ENCODE results near the gene PPP6R1.
A peak's percentile ranks its signal among the peaks of the same experiment; 100 is the strongest.

The PPP6R1 gene, protein sequence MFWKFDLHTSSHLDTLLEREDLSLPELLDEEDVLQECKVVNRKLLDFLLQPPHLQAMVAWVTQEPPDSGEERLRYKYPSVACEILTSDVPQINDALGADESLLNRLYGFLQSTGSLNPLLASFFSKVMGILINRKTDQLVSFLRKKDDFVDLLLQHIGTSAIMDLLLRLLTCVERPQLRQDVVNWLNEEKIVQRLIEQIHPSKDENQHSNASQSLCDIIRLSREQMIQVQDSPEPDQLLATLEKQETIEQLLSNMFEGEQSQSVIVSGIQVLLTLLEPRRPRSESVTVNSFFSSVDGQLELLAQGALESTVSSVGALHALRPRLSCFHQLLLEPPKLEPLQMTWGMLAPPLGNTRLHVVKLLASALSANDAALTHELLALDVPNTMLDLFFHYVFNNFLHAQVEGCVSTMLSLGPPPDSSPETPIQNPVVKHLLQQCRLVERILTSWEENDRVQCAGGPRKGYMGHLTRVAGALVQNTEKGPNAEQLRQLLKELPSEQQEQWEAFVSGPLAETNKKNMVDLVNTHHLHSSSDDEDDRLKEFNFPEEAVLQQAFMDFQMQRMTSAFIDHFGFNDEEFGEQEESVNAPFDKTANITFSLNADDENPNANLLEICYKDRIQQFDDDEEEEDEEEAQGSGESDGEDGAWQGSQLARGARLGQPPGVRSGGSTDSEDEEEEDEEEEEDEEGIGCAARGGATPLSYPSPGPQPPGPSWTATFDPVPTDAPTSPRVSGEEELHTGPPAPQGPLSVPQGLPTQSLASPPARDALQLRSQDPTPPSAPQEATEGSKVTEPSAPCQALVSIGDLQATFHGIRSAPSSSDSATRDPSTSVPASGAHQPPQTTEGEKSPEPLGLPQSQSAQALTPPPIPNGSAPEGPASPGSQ

DNA sequence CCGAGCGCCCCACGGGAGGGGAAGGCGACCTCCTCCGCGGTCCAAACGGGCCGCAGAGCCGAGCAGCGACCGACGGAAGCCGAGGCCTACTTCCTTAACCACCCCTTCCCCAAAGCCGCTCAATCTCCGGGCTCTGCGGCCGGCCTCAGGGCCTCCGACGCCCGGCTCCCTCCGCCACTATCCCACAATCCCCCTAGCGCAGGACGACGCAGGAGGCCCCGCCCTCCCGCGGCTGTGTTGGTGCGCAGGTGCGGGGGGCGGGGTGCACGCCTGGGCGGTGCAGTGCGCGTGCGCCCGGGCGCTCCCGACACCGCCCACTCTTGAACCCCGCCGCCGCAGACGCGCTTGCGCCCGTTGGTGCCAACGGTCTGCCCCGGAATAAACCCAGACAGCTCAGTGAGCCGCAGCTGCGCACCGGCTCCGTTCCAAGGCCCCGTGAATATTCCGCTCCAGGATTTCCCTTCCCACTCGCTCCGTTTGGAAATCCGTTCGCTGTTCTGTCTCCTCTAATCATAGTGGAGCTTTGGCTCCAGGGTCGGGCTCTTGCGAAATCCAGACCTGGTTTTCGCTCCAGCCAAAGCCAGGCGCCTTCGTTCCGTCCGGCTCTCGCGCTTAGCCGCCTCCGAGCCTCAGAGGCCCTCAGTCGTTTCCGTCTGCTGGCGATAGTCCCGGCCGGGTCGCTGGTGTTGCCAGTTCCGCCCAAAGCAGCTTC is at the start of gene PPP6R1:
Gene PPP6R1, minus strand, starts transcription at position 190 of the 712 bp plus-strand sequence. CDS start 11,914 bp downstream, outside the sequence.
- peak; percentile 100 for DNase-seq

DNA sequence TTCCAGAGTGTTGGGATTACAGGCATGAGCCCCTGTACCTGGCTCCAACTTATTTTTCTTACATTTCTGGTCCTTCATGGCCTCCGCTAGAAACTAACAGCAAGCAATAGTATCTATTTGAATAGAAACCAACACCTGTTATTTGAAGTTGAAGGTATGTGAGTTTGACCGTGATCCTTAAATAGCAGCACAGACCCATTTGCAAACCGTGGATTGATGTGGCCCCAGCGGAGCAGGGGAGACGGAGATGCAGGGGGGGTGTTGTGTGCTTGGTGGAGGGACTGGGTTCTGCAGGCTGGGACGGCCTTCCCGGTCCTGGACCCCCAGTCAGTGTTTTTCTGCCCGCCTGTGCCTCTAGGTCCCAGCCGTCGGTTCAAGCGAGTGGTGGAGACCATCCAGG is 49.5 kb upstream of the PPP6R1 start:
- no peak for DNase-seq

DNA sequence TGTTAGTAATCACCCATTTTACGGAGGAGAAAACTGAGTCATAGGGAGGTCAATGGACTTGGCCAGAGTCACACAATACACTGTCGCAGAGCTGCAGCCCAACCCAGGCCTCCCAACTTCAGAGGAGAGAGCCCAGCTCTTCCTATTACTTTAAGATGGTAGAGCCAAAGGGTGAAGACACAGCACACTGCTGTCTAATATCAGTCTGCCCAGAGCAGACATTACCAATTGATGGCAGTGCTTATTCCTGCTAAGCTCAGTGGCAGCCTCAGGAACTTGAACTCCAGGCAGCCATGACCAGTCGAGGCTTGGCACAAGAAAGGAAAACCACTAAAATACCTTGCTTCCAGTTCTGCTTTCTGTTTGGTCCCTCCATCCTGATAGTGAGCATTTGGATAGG is 47.9 kb upstream of the PPP6R1 start:
- peak; percentile 44 for DNase-seq

DNA sequence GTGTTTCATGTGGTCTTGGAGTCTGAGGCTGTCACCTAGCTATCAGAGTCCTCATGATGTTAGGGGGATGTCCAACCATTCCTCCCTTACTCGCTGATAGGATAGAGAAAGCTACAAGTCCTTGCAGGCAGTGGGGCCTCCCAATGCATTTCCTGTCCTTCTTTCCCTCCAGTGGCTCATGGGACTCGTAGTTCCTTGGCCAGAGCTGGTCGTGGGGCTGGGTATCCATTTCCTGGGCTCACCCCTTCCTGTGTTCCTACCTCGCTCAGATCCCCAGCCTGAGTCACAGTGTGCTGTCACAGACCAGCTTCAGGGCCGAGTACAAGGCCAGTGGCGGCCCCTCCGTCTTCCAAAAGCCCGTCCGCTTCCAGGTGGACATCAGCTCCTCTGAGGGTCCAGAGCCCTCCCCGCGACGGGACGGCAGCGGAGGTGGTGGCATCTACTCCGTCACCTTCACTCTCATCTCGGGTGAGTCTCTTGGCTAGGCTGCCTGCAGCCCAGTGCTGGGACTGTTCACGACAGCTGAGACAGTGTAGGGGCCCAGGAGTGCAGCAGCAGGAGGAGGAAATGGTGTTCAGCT is 47.3 kb upstream of the PPP6R1 start:
- no peak for DNase-seq

DNA sequence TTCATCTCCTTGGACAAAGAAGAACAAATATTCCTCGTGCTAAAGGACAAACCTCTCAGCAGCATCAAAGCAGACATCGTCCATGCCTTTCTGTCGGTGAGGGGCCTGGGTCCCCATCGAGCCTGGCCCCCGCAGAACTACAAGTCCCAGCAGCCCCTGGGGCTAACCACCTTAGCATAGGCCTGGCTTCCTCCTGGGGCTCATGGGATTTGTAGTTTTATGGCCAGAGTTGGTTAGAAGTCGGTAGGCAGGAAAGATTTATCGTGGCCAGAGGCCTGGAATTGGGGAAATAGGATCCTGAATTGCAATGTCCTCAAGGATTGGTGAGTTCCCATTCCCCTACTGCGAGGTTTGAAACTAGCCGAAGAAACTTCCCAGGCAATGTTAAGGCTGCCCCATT is 46.7 kb upstream of the PPP6R1 start:
- peak; percentile 52 for DNase-seq

DNA sequence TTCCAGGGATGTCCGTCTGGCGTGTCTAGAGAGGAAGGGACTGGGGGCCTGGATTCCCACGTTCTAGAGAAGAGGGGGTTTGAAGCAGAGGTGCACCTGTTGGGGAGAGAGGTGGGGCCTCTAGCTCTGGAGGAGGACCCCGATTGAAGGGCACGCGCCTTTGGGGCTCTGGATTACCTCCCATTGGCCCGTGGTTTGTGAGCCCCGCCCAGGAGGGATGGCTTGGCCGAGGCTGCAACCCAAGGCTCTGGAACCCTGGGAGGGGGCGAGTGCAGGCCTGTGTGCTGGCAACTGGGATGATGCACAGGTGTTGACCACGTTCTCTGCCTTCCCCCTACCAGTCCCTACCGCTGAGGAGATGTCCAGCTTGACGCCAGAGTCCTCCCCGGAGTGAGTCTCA is 46.2 kb upstream of the PPP6R1 start:
- no peak for DNase-seq

DNA sequence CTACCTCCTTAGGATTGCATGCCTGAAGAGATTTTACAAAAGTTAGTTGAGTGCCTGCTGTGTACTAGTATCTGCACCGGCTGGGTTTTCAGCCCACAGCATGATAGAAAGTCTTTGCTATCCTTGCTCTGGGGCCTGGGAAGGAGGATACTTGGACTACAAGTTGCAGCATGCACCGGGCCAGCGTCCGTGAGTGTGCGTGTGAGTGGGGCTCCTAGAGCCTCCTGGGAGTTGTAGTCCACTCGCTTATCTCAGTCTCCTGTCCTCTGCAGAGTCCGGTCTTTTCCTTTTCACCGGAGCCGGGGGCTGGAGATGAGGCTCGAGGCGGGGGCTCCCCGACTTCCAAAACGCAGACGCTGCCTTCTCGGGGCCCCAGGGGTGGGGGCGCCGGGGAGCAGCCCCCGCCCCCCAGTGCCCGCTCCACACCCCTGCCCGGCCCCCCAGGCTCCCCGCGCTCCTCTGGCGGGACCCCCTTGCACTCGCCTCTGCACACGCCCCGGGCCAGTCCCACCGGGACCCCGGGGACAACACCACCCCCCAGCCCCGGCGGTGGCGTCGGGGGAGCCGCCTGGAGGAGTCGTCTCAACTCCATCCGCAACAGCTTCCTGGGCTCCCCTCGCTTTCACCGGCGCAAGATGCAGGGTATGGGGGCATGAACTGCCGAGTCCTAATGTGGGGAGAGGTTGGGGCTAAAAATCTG is 45.6 kb upstream of the PPP6R1 start:
- DNase-seq: peak; percentile 51

DNA sequence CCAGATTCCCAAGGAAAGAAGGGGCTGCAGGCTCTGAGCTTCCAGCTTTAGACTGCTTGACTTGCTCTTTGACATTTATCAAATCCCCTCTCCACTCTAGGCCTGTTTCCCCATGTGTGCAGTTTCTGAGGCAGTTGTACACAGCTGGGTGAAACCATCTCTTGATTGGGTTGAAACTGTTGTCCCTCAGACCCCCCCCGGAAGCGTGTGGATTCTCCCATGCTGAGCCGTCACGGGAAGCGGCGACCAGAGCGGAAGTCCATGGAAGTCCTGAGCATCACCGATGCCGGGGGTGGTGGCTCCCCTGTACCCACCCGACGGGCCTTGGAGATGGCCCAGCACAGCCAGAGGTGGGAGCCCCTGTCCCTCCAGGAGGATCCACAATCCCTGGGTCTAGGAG is 44.7 kb upstream of the PPP6R1 start:
- DNase-seq: no peak

DNA sequence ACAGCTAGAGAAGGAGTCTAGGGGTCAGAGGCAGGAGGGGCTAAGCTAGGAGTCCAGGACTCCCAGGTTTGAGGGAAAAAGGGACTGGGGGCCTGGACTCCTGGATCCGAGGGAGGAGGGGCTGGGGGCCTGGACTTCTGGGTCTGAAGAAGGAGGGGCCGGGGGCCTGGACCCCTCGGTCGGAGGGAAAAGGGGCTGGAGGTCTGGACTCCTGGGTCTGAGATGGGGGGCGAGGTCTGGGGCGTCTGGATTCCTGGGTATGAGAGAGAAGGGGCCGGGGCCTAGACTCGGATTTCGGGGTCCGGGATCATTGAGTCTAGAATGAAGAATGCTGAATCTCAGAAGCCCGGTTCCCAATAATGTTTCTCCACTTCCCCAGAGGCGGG is 43.5 kb upstream of the PPP6R1 start:
- no peak for DNase-seq

DNA sequence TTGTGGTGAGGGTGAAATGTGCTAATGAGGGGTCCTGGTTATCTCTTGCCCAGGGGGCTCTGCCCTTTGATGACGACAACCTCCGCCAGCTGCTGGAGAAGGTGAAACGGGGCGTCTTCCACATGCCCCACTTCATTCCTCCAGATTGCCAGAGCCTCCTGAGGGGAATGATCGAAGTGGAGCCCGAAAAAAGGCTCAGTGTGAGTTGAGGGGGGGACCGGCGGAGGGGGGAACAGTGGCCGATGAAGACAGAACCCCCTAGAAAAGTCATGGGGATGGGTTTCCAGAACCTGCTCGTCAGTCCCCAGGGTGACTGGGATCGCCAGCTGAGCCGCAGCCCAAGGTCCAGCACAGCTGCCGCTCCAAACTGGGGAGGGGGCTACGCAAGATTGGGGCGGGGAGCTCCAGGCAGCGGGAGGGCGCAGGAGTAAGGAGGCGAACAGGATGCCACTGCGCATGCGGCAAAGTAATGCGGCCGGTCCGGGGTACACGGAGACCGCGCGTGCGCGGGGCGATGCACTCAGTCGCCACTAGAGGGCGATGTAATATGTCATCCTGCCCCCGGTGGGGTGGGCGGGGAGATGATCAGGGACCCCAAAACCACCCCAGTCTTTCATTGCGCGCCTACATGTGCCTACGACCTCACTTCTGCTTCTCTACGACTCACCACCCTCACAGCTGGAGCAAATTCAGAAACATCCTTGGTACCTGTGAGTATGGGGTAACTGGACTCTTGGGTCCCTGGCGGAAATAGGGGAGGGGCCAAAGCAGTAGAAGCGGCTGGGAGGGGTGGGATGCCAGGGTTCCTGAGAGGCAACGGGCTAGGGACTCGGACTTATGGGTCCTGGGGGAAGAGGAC is 42.9 kb upstream of the PPP6R1 start:
- DNase-seq: peak; percentile 81

DNA sequence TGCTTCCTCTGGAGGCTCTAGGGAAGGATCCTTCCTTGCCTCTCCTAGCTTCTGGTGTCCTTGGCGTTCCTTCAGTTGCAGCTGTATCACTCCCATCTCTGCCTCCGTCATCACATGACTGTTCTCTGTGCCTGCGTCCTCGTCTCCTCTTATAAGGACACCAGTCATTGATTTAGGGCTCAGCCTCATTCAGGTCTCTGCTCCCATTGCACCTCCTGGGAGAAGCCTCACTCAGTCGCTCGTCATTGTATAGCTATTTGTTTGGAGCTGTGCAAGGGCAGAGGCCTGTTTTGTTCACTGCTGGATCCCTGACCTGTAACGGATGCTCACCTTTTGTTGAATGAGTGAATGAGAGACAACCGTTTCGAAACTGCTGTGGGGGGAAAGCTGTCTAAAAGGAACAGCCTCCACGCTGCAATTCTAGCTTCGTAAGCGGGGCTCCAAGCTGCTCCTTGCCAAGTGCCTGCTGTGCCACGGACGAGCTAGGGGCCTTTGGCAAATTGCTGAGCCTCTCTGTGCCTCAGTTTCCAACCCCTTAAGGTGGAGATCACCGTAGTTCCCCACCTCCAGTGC is 42.2 kb upstream of the PPP6R1 start:
- no peak for DNase-seq

DNA sequence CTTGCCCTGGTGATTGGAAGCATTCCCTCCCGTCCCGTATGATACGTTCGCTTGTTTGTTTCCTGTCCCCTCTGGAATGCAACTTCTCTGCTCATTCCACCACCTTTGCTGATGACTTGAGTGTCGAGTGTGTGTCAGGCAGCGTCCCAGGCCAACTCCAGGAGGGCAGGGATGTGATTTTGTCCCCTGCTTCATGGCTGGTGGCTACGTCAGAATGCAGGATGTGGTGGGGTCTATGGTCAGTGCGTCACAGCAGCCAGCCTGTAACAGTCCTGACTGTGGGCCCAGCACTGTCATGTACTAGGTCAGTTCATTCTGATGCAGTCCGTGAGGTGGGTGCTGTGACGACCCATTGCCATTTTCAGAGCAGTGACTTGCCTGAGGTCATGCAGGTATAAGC is 41.2 kb upstream of the PPP6R1 start:
- no peak for DNase-seq

DNA sequence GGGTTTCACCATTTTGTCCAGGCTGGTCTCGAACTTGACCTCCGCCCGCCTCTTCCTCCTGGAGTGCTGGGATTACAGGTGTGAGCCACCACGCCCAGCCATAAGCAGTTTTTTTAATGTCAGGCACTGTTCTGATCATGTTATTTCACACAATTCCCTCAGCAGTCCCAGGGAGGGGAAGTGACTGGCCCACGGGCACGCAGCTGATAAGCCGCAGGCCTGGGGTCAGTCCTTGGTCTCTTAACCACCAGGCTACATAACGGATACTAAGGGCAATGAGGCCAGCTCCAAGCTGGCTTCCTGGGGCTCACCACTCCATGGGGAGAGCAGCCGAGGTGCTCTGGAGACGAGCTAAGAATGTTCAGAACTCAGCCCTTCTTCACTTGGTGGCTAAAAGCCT is 38.5 kb upstream of the PPP6R1 start:
- DNase-seq: peak; percentile 75

DNA sequence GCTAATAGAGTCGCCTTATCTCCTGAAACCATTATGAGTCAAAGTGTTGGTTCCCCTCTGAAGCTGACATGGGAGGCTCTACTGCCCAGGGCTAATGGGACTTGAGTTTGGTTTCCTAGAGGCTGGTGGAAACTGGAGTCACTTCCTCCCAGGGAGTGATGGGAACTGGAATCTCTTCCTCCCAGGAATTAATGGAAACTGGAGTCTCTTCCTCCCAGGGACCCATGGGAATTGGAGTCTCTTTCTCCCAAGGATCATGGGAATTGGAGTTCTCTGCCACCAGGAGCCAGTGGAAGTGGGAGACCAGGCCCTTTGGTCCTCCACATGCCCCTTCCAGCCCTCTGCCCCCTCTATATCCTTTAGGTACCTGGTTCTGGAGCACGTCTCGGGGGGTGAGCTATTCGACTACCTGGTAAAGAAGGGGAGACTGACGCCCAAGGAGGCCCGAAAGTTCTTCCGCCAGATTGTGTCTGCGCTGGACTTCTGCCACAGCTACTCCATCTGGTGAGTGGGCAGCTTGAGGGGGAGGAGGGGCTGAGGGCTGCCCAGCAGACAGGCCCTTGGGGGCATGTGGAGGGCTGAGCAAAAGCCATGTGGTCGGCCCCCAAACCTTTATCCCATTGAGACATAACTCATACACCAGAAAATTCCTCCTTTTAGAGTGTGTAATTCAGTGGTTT is 30.4 kb upstream of the PPP6R1 start:
- DNase-seq: no peak

DNA sequence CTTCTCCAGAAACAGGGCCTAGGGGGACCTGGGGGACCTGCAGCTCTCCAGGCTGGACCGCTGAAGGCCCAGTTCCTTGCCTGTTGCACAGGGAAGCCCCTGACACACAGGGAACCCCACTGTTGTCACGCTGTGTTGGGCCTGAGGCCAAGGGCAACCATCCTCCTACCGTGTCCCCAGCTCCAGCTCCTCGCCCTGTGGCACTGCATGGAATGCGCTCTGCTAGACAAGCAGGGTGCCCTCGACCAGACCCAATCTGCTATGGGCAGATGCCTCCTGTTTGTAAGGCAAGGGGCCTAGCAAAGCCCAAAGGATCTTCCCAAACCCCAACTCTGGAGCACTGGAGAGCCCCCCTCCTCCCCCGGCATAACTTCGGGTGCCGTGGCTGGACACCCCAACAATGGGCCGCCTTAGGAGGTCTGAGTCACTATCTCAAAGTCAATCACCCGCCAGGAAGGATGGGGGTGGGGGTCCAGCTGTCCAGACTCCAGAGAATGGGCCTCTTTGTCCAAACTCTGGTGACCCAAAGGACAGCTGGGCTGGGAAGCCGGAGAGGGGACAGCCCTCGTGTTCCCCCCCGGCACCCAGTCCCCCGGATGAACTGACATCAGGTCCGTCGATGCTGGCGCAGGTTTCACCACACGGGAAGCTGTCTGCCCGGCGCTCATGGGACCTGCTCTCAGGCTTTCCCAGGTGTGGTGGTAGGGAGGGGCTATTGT is 28.7 kb upstream of the PPP6R1 start:
- no peak for DNase-seq

DNA sequence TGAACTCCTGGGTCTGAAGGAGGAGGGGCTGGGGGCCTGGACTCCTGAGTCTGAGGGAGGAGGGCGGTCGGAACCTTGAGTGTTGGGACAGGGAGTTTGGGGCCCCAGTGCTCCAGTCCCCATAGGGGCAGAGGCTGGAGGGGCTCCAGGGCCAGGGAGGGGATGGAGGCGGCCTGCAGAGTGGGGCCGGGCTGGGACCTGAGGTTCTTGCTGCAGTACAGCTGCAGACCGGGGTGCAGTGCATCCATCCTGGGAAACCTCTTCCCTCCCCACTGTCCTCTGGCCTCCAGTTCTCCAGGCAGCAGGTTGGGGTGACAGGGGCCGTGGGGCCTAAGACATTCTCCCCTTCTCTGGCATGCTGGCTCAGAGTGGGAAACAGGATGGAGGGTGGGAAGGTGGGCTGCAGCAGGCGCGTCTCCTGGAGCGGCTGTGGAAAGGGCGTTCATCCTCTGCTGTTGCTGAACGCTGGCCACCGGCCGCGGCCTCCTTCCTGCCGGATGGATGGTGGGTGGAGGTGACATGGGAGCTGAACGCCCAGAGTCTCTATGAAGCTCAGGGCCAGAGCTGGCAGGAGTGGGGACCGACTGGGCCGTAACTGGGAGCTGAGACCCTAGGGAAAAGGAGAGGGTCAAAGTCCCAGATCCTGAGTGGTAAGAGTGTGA is 26.5 kb upstream of the PPP6R1 start:
- DNase-seq: no peak

DNA sequence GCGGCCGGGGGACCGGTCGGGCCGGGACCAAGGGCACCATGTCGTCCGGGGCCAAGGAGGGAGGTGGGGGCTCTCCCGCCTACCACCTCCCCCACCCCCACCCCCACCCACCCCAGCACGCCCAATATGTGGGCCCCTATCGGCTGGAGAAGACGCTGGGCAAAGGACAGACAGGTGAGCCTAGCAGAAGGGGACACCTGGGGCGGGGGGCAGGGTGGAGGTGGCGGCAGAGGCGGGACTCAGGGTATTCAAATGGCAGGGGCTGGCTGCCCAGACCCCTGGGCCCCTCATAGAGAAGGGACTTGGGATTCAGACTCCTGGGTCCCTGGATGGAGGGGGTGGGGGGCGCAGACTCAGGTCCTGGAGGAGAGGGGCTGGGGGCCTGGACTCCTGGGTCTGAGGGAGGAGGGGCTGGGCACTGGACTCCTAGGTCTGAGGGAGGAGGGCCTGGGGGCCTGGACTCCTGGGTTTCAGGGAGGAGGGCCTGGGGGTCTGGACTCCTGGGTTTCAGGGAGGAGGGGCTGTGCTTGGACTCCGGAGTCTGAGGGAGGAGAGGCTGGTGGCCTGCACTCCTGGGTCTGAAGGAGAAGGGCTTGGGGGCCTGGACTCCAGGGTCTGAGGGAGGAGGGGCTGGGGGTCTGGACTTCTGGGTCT is 25.7 kb upstream of the PPP6R1 start:
- DNase-seq: no peak

DNA sequence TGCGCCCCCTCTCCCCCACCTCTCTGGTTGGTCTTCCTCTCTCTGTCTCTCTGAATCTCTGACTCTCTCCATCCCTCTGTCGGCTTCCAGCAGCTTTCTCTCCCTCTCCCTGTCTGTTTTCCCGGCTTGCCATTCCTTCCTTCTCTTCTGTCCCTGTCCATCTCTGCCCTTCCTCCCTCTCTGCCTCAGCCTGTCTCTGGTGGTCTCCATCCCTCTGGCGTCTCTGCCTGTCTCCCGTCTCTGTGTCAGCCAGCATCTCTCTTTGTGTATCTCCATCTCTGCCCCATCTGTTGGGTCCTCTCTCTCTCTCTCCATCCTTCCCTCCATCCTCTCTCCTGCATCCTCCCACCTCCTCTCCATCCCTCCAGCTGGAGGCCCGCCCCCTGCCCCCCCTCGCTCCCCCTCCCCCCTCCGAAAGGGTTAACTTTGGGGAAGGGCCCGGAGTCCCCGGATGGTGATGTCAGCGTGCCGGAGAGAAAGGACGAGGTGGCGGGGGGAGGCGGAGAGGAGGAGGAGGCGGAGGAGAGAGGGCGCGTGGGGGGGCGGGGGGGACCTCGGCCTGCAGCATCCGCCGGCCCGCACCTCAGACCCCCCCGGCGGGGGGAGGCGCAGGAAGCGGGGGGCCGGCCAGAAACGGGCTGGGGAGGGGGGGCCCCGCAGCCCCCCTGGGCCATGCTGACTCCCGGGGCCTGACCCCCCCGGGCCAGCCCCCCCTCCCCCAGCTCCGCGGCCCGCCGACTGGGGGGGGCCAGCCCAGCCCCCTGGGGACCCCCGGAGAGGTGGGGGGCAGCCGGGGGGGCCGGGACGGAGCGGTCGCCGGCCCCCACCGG is 24.9 kb upstream of the PPP6R1 start, which contains the start of gene BRSK1:
Gene BRSK1, plus strand, starts transcription at position 450 of the 830 bp plus-strand sequence. CDS start 446 bp downstream, outside the sequence.
- DNase-seq: no peak

All from MV-4-11 (cell line).